Kidney tubule cell (primary cell): Measurements from ENCODE around the gene RABGAP1L.

ENCODE experiments used
- DNase-seq: peaks from one replicate; pipeline ENCODE4 v3.0.0-alpha.2; 2018; ENCODE audit warnings: low spot score

The RABGAP1L gene

GRCh38 chr1:174719194-174719593 lies 559.9 kb downstream of the RABGAP1L start:
- no peak for DNase-seq

GRCh38 chr1:174720618-174721017 lies 561.3 kb downstream of the RABGAP1L start:
- no peak for DNase-seq

- no peak for DNase-seq
Measured at GRCh38 chr1:174721246-174721645, 561.9 kb downstream of the RABGAP1L start.

GRCh38 chr1:174723816-174724215 lies 564.5 kb downstream of the RABGAP1L start:
- DNase-seq = no peak

- DNase-seq = no peak
Measured at GRCh38 chr1:174724219-174724618, 564.9 kb downstream of the RABGAP1L start.

- peak; percentile 39 for DNase-seq
Measured at GRCh38 chr1:174726167-174726879, 567.0 kb downstream of the RABGAP1L start.

- DNase-seq = no peak
Measured at GRCh38 chr1:174726880-174727585, 567.7 kb downstream of the RABGAP1L start.

GRCh38 chr1:174734270-174734669 lies 575.0 kb downstream of the RABGAP1L start:
- no peak for DNase-seq

GRCh38 chr1:174736831-174737230 lies 577.5 kb downstream of the RABGAP1L start:
- DNase-seq = no peak

- peak; percentile 3 for DNase-seq
Measured at GRCh38 chr1:174740249-174740968, 581.1 kb downstream of the RABGAP1L start.

GRCh38 chr1:174742805-174743653 lies 583.7 kb downstream of the RABGAP1L start:
- DNase-seq = no peak

GRCh38 chr1:174743654-174744561 lies 584.6 kb downstream of the RABGAP1L start:
- DNase-seq = peak; percentile 49

- no peak for DNase-seq
Measured at GRCh38 chr1:174744886-174745285, 585.6 kb downstream of the RABGAP1L start.

- DNase-seq = no peak
Measured at GRCh38 chr1:174746024-174746808, 586.9 kb downstream of the RABGAP1L start.

GRCh38 chr1:174747613-174748012 lies 588.3 kb downstream of the RABGAP1L start:
- no peak for DNase-seq

- DNase-seq = no peak
Measured at GRCh38 chr1:174748586-174748985, 589.3 kb downstream of the RABGAP1L start.

GRCh38 chr1:174753131-174753530 lies 593.8 kb downstream of the RABGAP1L start:
- DNase-seq = no peak

GRCh38 chr1:174761335-174761734 lies 602.0 kb downstream of the RABGAP1L start:
- DNase-seq = no peak

- DNase-seq = no peak
Measured at GRCh38 chr1:174761901-174762585, 602.7 kb downstream of the RABGAP1L start.
